IMR-90 (cell line): ENCODE results near the gene CHRM5. TPM values are rescaled to one million over a fixed set of nuclear protein-coding genes. Genes with fewer than 3 reads are reported as not detected.

Experiments
- ATAC-seq: fragments of 200-7000 bp; cut with Tn5 transposase; 2 replicates; pipeline ENCODE4 v1.9.1; 2020; ENCODE audit warnings: low read depth, mild to moderate bottlenecking, moderate library complexity
- BruUV-seq: library from RNA; stranded (reverse); fragments of 400-500 nt; replicated peaks from 2 replicates; lab custom pipeline; 2021; lab: Mats Ljungman, UMichigan
- CTCF ChIA-PET: fragments of 300-600 bp; formaldehyde crosslinking; extraction: SDS; loops from one replicate; lab custom pipeline; 2021; ENCODE audit warnings: antibody characterized with exemption; lab: Yijun Ruan, JAX
- POLR2A ChIA-PET: fragments of 300-600 bp; sonication (Branson Sonifier 250); formaldehyde crosslinking; loops from one replicate; lab custom pipeline; 2022; ENCODE audit warnings: antibody characterized with exemption; ENCODE audit not compliant: unreplicated experiment; lab: Charles Lee
- DNase-seq: peaks from one replicate; pipeline ENCODE4 v3.0.0; 2013
- H2AFZ ChIP-seq: replicated peaks from 2 replicates; pipeline ENCODE3; 2013; ENCODE audit warnings: low read length, mild to moderate bottlenecking; ENCODE audit not compliant: poor library complexity
- H2AK5ac ChIP-seq: 2 replicates; pipeline ENCODE4 v1.6.1; 2013; ENCODE audit warnings: low read depth, low read length, inconsistent platforms
- H2AK9ac ChIP-seq: replicated peaks from 2 replicates; pipeline ENCODE3; 2013; ENCODE audit warnings: mild to moderate bottlenecking, low read depth, low read length, moderate library complexity; ENCODE audit not compliant: poor library complexity
- H2BK120ac ChIP-seq: 2 replicates; pipeline ENCODE4 v1.6.1; 2013; ENCODE audit warnings: low read depth, low read length, inconsistent platforms
- H2BK15ac ChIP-seq: 3 replicates; pipeline ENCODE4 v1.6.1; 2013; ENCODE audit warnings: low read depth, low read length, inconsistent platforms
- H2BK20ac ChIP-seq: 2 replicates; pipeline ENCODE4 v1.6.1; 2013; ENCODE audit warnings: low read depth, mild to moderate bottlenecking, inconsistent platforms, low read length, moderate library complexity
- H2BK5ac ChIP-seq: 2 replicates; pipeline ENCODE4 v1.6.1; 2013; ENCODE audit warnings: mild to moderate bottlenecking, low read depth, low read length, inconsistent platforms; ENCODE audit not compliant: poor library complexity, severe bottlenecking
- H3K14ac ChIP-seq: replicated peaks from 2 replicates; pipeline ENCODE4 v1.6.1; 2013; ENCODE audit warnings: low read depth, low read length, inconsistent platforms
- H3K18ac ChIP-seq: 2 replicates; pipeline ENCODE4 v1.6.1; 2013; ENCODE audit warnings: low read depth, low read length, control low read depth
- H3K23ac ChIP-seq: 2 replicates; pipeline ENCODE4 v1.6.1; 2013; ENCODE audit warnings: low read depth, low read length, inconsistent platforms
- H3K27ac ChIP-seq: 2 replicates; pipeline ENCODE4 v1.5.1; 2013; ENCODE audit warnings: mild to moderate bottlenecking, control low read depth, low read length; ENCODE audit not compliant: insufficient read depth
- H3K27me3 ChIP-seq: 2 replicates; pipeline ENCODE4 v1.6.1; 2013; ENCODE audit warnings: low read length; ENCODE audit not compliant: control insufficient read depth, insufficient read depth
- H3K36me3 ChIP-seq: 2 replicates; pipeline ENCODE4 v1.6.1; 2013; ENCODE audit warnings: low read length, mixed read lengths; ENCODE audit not compliant: control insufficient read depth, insufficient read depth
- H3K4ac ChIP-seq: 2 replicates; pipeline ENCODE4 v1.6.1; 2013; ENCODE audit warnings: low read depth, low read length, inconsistent platforms
- H3K4me1 ChIP-seq: 2 replicates; pipeline ENCODE4 v1.6.1; 2013; ENCODE audit warnings: low read length, mixed read lengths; ENCODE audit not compliant: control insufficient read depth, insufficient read depth
- H3K4me2 ChIP-seq: 2 replicates; pipeline ENCODE4 v1.6.1; 2013; ENCODE audit warnings: low read depth, mild to moderate bottlenecking, control low read depth, low read length, moderate library complexity
- H3K4me3 ChIP-seq: 2 replicates; pipeline ENCODE4 v1.5.1; 2013; ENCODE audit warnings: low read depth, mild to moderate bottlenecking, control low read depth, low read length, moderate library complexity; ENCODE audit not compliant: insufficient read depth
- H3K56ac ChIP-seq: 2 replicates; pipeline ENCODE4 v1.6.1; 2013; ENCODE audit warnings: low read length, inconsistent platforms; ENCODE audit not compliant: insufficient read depth; ENCODE audit errors: extremely low read depth
- H3K79me1 ChIP-seq, 2 experiments: 2 replicates each; pipeline ENCODE4 v1.6.1; 2013; ENCODE audit warnings: low read length in 2 of 2, inconsistent platforms in 1 of 2, low read depth in 1 of 2
- H3K9ac ChIP-seq: 2 replicates; pipeline ENCODE4 v1.6.1; 2013; ENCODE audit warnings: low read depth, low read length, control low read depth
- H3K9me1 ChIP-seq: 2 replicates; pipeline ENCODE4 v1.6.1; 2013; ENCODE audit warnings: low read length, inconsistent platforms; ENCODE audit not compliant: insufficient read depth
- H3K9me3 ChIP-seq: 2 replicates; pipeline ENCODE4 v1.6.1; 2013; ENCODE audit warnings: low read length; ENCODE audit not compliant: control insufficient read depth, insufficient read depth
- H4K20me1 ChIP-seq: 2 replicates; pipeline ENCODE4 v1.6.1; 2013; ENCODE audit warnings: low read length, inconsistent platforms; ENCODE audit not compliant: insufficient read depth
- H4K5ac ChIP-seq: 2 replicates; pipeline ENCODE4 v1.6.1; 2013; ENCODE audit warnings: mild to moderate bottlenecking, low read depth, low read length, control low read depth
- H4K8ac ChIP-seq, 2 experiments: 2 replicates each; pipeline ENCODE4 v1.6.1; 2013; ENCODE audit warnings: low read depth in 2 of 2, low read length in 2 of 2, control low read depth in 1 of 2, inconsistent platforms in 1 of 2
- H4K91ac ChIP-seq: 2 replicates; pipeline ENCODE4 v1.6.1; 2013; ENCODE audit warnings: low read depth, low read length, inconsistent platforms; ENCODE audit not compliant: insufficient read depth
- CEBPB ChIP-seq: IDR thresholded peaks from 2 replicates; pipeline ENCODE4 v1.6.1; 2012; ENCODE audit warnings: low read depth, low read length, improper control_type of control experiment
- CHD1 ChIP-seq: IDR thresholded peaks from 2 replicates; pipeline ENCODE4 v1.6.1; 2012; ENCODE audit warnings: low read depth, low read length, improper control_type of control experiment
- WGBS, 2 experiments: methylation state at CpG; one replicate each; pipeline versions ENCODE4 v1.1.5 to v1.1.7; 2013; ENCODE audit warnings: missing lambda C conversion rate in 2 of 2; ENCODE audit not compliant: insufficient read length in 1 of 2; ENCODE audit errors: extremely low coverage in 2 of 2; 5-methylcytosine and 5-hydroxymethylcytosine counted together
- dilution Hi-C: fragments of 300-500 bp; cut with HindIII; formaldehyde crosslinking; loops from one replicate; pipeline ENCODE4 v1.14.3; 2018; ENCODE audit warnings: low sequenced_read_pairs; ENCODE audit not compliant: unreplicated experiment
- in situ Hi-C: fragments of 300-500 bp; cut with MboI; formaldehyde crosslinking; loops from 3 replicates; pipeline ENCODE4 v1.14.3; 2019; ENCODE audit warnings: low sequenced_read_pairs, inconsistent platforms, mixed read lengths
- intact Hi-C: fragments of 100-400 bp; cut with micrococcal nuclease; formaldehyde crosslinking; loops from 2 replicates; pipeline ENCODE4 v1.10.0; 2022
- polyA plus RNA-seq, 3 experiments: library from polyadenylated mRNA; depleted of rRNA; stranded (reverse); fragments of >200 nt; gene quantifications; 2 replicates each; pipeline ENCODE4 v1.2.3, GENCODE V29; 2012; ENCODE audit warnings: low replicate concordance in 1 of 3
- total RNA-seq: library from RNA; depleted of rRNA; stranded (reverse); fragments of >200 nt; gene quantifications from 2 replicates; pipeline ENCODE4 v1.2.3, GENCODE V29; 2012

The CHRM5 gene
- total and polyA plus RNA-seq, 2 of the 4 experiments (the other 2 are of a cell fraction) = under 0.01 to 0.03 TPM

- H2BK5ac ChIP-seq = peak overlapping the region; percentile 79
- H3K27me3 ChIP-seq = no peaks in the 10 kb centered on the region
- peak overlapping the region; percentile 70 for H3K27ac ChIP-seq
- H4K5ac ChIP-seq = peak overlapping the region; percentile 55
- 0 out of 2 replicates have a peak overlapping the region, but pooled peaks have one; percentile 22 for H3K56ac ChIP-seq
- peak overlapping the region; percentile 36; the same call in 1 of the 2 replicates for H3K9ac ChIP-seq
- TF ChIP-seq CEBPB (peak; percentile 76), CHD1 (no peak)
- peaks cover 15% of the 10 kb centered on the region for H3K4me1 ChIP-seq
- H4K20me1 ChIP-seq = no peaks in the 10 kb centered on the region
- peaks cover 17 to 19% of the 10 kb centered on the region in 2 experiments for H3K79me1 ChIP-seq
- H3K23ac ChIP-seq = no peak overlapping the region
- H3K9me1 ChIP-seq = peaks cover 8% of the 10 kb centered on the region
- H2AK5ac ChIP-seq = peak overlapping the region; percentile 61
- H2AFZ ChIP-seq = no peak overlapping the region
- dilution Hi-C loops (no loop called here), in situ Hi-C loops (no loop called here), intact Hi-C loops (loop anchor here (5.0 kb wide), 1 partner anchor 52 kb away; the partner anchor contains the start of gene AVEN)
- H2BK120ac ChIP-seq = 0 out of 2 replicates have a peak overlapping the region, but pooled peaks have one; percentile 16
- no TSS peak for BruUV-seq
- ChIA-PET CTCF (interaction anchor here (0.6 kb wide), 1 partner anchor 796 kb away, joined by 4 read pairs; no protein-coding TSS in a partner anchor), POLR2A (no interaction called here)
- H3K4me2 ChIP-seq = peak overlapping the region; percentile 44; the same call in 1 of the 2 replicates
- H3K4ac ChIP-seq = peak overlapping the region; percentile 26
- H3K18ac ChIP-seq = peak overlapping the region; percentile 85
- H2AK9ac ChIP-seq = no peak overlapping the region
- ATAC-seq (peak; percentile 92), DNase-seq (peak; percentile 90)
- peak overlapping the region; percentile 39; the same call in 1 of the 3 replicates for H2BK15ac ChIP-seq
- peak overlapping the region; percentile 76 for H4K91ac ChIP-seq
- H3K9me3 ChIP-seq = no peaks in the 10 kb centered on the region
- no peak overlapping the region for H3K4me3 ChIP-seq
- peak overlapping the region in 1 of 2 experiments; percentile 37; a peak in 1 of 4 replicates for H4K8ac ChIP-seq
- no peaks in the 10 kb centered on the region for H3K36me3 ChIP-seq
- no CpG with 5 or more reads among the region's 1 CpG for WGBS, 2 experiments
- peak overlapping the region; percentile 67 for H3K14ac ChIP-seq
- H2BK20ac ChIP-seq = peak overlapping the region; percentile 80
These were observed 17.0 kb downstream of the CHRM5 start for GRCh38 chr15:33985287-33985686.
